DND-41 (cell line): Measurements from ENCODE around the gene CCDC85A.

Experiments
- ATAC-seq: fragments of 200-7000 bp; cut with Tn5 transposase; 3 replicates; pipeline ENCODE4 v1.9.1; 2021; ENCODE audit warnings: low read depth; ENCODE audit not compliant: insufficient read depth
- DNase-seq: peaks from one replicate; pipeline ENCODE4 v3.0.0-alpha.2; 2020
- H2AFZ ChIP-seq: 2 replicates; pipeline ENCODE4 v1.6.0; 2012; ENCODE audit warnings: low read depth, low read length
- H3K27ac ChIP-seq: 2 replicates; pipeline ENCODE4 v1.5.1; 2012; ENCODE audit warnings: low read length, inconsistent platforms
- H3K27me3 ChIP-seq: fragments of 200-600 bp; sonication (generic); 2 replicates; pipeline ENCODE4 v1.6.0; 2012; ENCODE audit warnings: low read length, mild to moderate bottlenecking, inconsistent platforms; ENCODE audit not compliant: insufficient read depth, poor library complexity
- H3K36me3 ChIP-seq: 2 replicates; pipeline ENCODE4 v1.5.1; 2012; ENCODE audit warnings: low read length, inconsistent platforms; ENCODE audit not compliant: insufficient read depth
- H3K4me1 ChIP-seq: 2 replicates; pipeline ENCODE4 v1.5.1; 2012; ENCODE audit warnings: mild to moderate bottlenecking, low read length; ENCODE audit not compliant: insufficient read depth
- H3K4me2 ChIP-seq: 2 replicates; pipeline ENCODE4 v1.6.0; 2012; ENCODE audit warnings: mild to moderate bottlenecking, moderate library complexity, low read length, inconsistent platforms; ENCODE audit not compliant: insufficient read depth
- H3K4me3 ChIP-seq, 2 experiments: fragments of 200-600 bp in 1 of 2; shearing (Covaris generic) in 1 of 2; 2 replicates each; pipeline ENCODE4 v1.5.1; 2012 to 2016; ENCODE audit warnings: inconsistent platforms in 2 of 2, low read length in 2 of 2, mild to moderate bottlenecking in 2 of 2, low read depth in 1 of 2, moderate library complexity in 1 of 2
- H3K79me2 ChIP-seq: 2 replicates; pipeline ENCODE4 v1.6.0; 2012; ENCODE audit warnings: low read length, inconsistent platforms; ENCODE audit not compliant: insufficient read depth
- H3K9ac ChIP-seq: 2 replicates; pipeline ENCODE4 v1.6.0; 2012; ENCODE audit warnings: low read depth, mild to moderate bottlenecking, inconsistent platforms, low read length, moderate library complexity
- H3K9me3 ChIP-seq: 2 replicates; pipeline ENCODE4 v1.5.1; 2012; ENCODE audit warnings: low read length, moderate library complexity, mild to moderate bottlenecking, inconsistent platforms; ENCODE audit not compliant: insufficient read depth, severe bottlenecking
- H4K20me1 ChIP-seq: 2 replicates; pipeline ENCODE4 v1.6.0; 2012; ENCODE audit warnings: low read length; ENCODE audit not compliant: insufficient read depth
- CTCF ChIP-seq: IDR thresholded peaks from 2 replicates; pipeline ENCODE4 v1.5.1; 2012; ENCODE audit warnings: borderline replicate concordance, low read length, moderate library complexity, mild to moderate bottlenecking; ENCODE audit not compliant: poor library complexity, severe bottlenecking; ENCODE audit errors: extremely low read depth
- EZH2 ChIP-seq: IDR thresholded peaks from 3 replicates; pipeline ENCODE4 v1.6.1; 2012; ENCODE audit warnings: borderline replicate concordance, low read depth, mild to moderate bottlenecking, moderate library complexity, low read length, inconsistent platforms; ENCODE audit not compliant: severe bottlenecking

The CCDC85A gene

GRCh38 chr2:56185582-56186046, 1.8 kb downstream of the CCDC85A start:
- Histone ChIP-seq H3K4me2 (no peak overlapping the region), H3K79me2 (no peaks in the 10 kb centered on the region), H4K20me1 (no peaks in the 10 kb centered on the region), H3K36me3 (no peaks in the 10 kb centered on the region), H3K9me3 (no peaks in the 10 kb centered on the region), H3K27ac (no peak overlapping the region), H3K4me1 (no peaks in the 10 kb centered on the region), H2AFZ (no peak overlapping the region), H3K9ac (no peak overlapping the region), H3K4me3 (no peak overlapping the region), H3K27me3 (peaks cover 5% of the 10 kb centered on the region)
- TF ChIP-seq EZH2 (no peak), CTCF (no peak)
- DNase-seq (no peak), ATAC-seq (no peak)

- Histone ChIP-seq H3K9me3 (no peaks in the 10 kb centered on the region), H3K27ac (no peak overlapping the region), H3K4me2 (no peak overlapping the region), H3K4me1 (no peaks in the 10 kb centered on the region), H3K4me3 (no peak overlapping the region), H2AFZ (no peak overlapping the region), H3K36me3 (no peaks in the 10 kb centered on the region), H3K27me3 (peaks cover 5% of the 10 kb centered on the region), H4K20me1 (no peaks in the 10 kb centered on the region), H3K9ac (no peak overlapping the region), H3K79me2 (no peaks in the 10 kb centered on the region)
- ATAC-seq = no peak
- no peak for TF ChIP-seq EZH2
- TF ChIP-seq CTCF = peak; percentile 46
- DNase-seq = no peak
Measured at GRCh38 chr2:56191617-56192016, 7.8 kb downstream of the CCDC85A start.

- H3K4me2 ChIP-seq = no peak overlapping the region
- H3K9me3 ChIP-seq = no peaks in the 10 kb centered on the region
- no peaks in the 10 kb centered on the region; the same call in 1 of the 2 replicates for H4K20me1 ChIP-seq
- ATAC-seq (no peak), DNase-seq (no peak)
- no peaks in the 10 kb centered on the region for H3K79me2 ChIP-seq
- H3K4me3 ChIP-seq = no peak overlapping the region
- no peak overlapping the region for H3K27ac ChIP-seq
- no peaks in the 10 kb centered on the region for H3K36me3 ChIP-seq
- no peak for TF ChIP-seq EZH2
- no peaks in the 10 kb centered on the region for H3K4me1 ChIP-seq
- H3K27me3 ChIP-seq = peaks cover 5% of the 10 kb centered on the region
- no peak overlapping the region for H3K9ac ChIP-seq
- no peak overlapping the region for H2AFZ ChIP-seq
Measured at GRCh38 chr2:56192664-56193305, 9.0 kb downstream of the CCDC85A start.

DNA sequence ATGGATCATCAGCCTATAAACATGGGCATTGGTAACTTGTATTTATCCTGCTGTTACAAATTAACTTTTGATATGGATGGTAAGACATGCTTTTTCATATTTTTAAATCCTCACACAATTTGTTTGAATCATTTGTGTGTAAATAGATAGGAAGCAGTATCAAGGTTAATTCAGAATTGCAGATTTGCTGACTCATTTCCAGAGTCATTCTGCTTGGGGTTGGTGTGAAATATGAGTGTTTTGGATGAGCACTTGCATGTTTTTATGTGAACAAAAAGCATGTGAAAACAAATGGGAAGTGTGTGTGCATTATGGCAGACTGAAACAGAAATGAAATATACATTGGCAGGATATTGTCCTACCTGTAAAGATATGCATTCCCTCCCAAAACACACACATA, 11.8 kb downstream of the CCDC85A start:
- Histone ChIP-seq H2AFZ (no peak overlapping the region), H3K79me2 (no peaks in the 10 kb centered on the region), H3K4me3 (no peak overlapping the region), H4K20me1 (no peaks in the 10 kb centered on the region; the same call in 1 of the 2 replicates), H3K36me3 (no peaks in the 10 kb centered on the region), H3K27me3 (no peaks in the 10 kb centered on the region), H3K9ac (no peak overlapping the region), H3K4me1 (no peaks in the 10 kb centered on the region), H3K4me2 (no peak overlapping the region), H3K27ac (no peak overlapping the region), H3K9me3 (no peaks in the 10 kb centered on the region)
- TF ChIP-seq EZH2 (no peak), CTCF (no peak)
- DNase-seq (no peak), ATAC-seq (no peak)
